Germinal center (tissue), 1 donor: ENCODE results near the gene SELENOV.
"Not testable (repeated sequence)": the region's sequence is repeated elsewhere in the genome, so short reads cannot be mapped to it uniquely, and the experiment has no call there.

Experiments
- DNase-seq: peaks from one replicate; pipeline ENCODE4 v3.0.0; 2012; ENCODE audit warnings: mixed read lengths, low spot score

SELENOV gene, protein sequence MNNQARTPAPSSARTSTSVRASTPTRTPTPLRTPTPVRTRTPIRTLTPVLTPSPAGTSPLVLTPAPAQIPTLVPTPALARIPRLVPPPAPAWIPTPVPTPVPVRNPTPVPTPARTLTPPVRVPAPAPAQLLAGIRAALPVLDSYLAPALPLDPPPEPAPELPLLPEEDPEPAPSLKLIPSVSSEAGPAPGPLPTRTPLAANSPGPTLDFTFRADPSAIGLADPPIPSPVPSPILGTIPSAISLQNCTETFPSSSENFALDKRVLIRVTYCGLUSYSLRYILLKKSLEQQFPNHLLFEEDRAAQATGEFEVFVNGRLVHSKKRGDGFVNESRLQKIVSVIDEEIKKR

GRCh38 chr19:39514840-39515550, at the start of gene SELENOV:
SELENOV (plus strand) TSS chr19:39515139; CDS start chr19:39515213, 74 bp downstream.
- no peak for DNase-seq

DNA sequence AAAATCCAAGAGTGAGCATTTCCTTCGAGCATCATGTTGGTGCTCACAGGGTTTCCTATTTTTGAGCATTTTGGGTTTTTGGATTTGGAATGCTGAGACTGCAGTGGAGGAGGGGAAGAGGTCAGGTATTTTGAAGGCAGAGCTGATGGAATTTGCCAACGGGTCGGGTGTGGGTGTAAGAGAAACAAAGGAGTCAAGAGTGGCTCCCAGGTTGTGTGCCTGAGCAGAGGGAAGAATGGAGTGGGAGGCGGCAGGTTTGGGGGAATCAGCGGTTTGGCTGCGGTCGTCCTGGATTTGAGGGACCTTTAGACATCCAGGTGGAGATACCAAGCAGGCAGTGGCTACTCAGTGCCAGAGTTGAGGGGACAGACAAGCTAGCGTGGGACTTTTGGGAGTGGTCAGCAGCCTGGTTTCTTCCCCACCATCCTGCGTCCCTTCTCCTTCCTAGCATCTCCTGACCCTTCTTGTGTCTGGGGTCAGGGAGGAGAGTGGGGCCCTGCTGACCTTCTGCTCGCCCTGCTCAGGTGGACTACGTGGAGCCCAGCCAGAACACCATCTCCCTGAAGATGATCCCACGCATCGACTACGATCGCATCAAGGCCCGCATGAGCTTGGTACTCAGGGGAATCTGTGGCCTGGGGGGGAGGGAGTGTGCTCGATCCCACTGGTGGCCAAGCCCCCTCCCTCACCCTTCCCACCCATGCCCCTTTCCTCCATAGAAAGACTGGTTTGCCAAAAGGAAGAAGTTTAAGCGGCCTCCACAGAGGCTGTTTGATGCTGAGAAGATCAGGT, 48.8 kb upstream of the SELENOV start:
- no peak for DNase-seq

- no peak for DNase-seq
These were observed 47.0 kb upstream of the SELENOV start for GRCh38 chr19:39467941-39468340.

DNA sequence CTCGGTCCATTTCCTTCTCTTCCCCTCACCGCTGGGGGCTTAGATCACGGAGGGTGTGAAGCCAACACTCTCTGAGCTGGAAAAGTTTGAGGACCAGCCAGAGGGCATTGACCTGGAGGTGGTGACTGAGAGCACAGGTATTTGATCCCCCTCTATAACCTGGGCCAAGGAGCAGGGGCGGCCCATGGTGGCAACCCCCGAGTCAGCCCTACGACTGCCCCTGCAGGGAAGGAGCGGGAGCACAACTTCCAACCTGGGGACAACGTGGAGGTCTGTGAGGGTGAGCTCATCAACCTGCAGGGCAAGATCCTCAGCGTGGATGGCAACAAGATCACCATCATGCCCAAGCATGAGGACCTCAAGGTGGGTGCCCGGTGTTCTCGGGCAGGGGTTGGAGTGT, 45.9 kb upstream of the SELENOV start:
- DNase-seq = no peak

DNA sequence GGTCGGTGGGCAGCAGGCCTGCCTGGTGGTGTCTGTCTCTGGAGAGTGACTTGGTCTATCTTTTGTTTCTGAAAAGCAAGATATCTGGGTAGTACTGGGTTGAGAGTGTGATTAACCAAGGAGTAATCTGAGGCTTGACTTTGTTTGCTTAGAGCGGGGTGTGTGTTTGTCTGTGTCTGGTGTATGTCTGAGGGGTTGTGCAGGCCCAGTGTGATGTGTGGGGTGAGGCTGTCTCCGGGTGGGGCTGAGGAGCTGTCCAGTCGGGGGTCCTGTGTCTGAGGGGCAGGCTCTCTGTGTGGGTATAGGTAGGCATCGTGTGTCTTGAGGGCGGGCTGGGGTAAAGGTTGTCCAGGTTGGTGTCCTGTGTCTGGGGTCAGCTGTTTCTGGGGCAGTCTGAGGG, 45.4 kb upstream of the SELENOV start:
- no peak for DNase-seq

GRCh38 chr19:39470724-39471339, 44.1 kb upstream of the SELENOV start:
- DNase-seq = no peak

GRCh38 chr19:39471756-39472536, 43.0 kb upstream of the SELENOV start:
- DNase-seq = no peak

GRCh38 chr19:39472746-39473442, 42.0 kb upstream of the SELENOV start:
- no peak for DNase-seq

GRCh38 chr19:39473443-39473960, 41.4 kb upstream of the SELENOV start:
- no peak for DNase-seq

GRCh38 chr19:39474139-39474620, 40.8 kb upstream of the SELENOV start:
- peak; percentile 64 for DNase-seq

DNA sequence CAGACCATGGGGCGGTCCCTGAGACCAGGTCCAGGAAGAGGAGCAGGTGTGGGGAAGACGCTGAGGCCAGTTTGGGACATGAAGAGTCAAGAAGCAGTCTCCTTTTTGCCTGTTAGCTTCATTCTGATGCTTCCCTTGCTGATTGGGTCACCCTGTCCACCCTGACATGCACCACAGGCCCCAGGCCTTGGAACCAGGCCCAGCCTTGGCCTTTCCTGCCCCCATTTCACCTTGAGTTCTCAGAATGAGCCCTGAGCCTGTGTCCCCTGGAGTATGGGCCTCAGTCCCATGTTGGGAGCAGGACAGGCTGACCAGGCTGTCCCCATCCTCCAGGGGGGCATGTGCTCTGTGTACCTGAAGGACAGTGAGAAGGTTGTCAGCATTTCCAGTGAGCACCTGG, 39.2 kb upstream of the SELENOV start:
- no peak for DNase-seq

- DNase-seq = not testable (repeated sequence)
These were observed 35.6 kb upstream of the SELENOV start for GRCh38 chr19:39479319-39479801.

GRCh38 chr19:39479916-39480315, 35.0 kb upstream of the SELENOV start:
- DNase-seq = no peak

- DNase-seq = peak; percentile 91
These were observed 34.4 kb upstream of the SELENOV start, which contains the start of gene TIMM50 for GRCh38 chr19:39480337-39481228. TIMM50 (plus strand) TSS chr19:39480838; CDS start chr19:39480854, 16 bp downstream.

DNA sequence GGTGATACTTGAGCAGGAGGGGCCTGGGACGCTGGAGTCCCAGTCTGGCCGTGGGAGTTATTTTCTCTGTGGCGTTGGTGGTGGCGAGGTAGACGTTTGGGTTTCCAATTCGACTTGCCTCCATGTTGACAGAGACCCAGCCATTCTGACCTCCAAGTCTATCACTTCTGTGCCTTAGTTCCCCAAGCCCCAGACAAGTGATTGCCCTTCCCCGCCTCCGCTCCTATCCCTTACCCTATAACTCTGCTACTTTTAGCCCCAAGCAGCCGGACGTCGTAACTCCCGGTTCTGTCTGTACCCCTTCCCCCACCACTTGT, 33.8 kb upstream of the SELENOV start:
- no peak for DNase-seq

- no peak for DNase-seq
These were observed 33.3 kb upstream of the SELENOV start for GRCh38 chr19:39481676-39482075.

DNA sequence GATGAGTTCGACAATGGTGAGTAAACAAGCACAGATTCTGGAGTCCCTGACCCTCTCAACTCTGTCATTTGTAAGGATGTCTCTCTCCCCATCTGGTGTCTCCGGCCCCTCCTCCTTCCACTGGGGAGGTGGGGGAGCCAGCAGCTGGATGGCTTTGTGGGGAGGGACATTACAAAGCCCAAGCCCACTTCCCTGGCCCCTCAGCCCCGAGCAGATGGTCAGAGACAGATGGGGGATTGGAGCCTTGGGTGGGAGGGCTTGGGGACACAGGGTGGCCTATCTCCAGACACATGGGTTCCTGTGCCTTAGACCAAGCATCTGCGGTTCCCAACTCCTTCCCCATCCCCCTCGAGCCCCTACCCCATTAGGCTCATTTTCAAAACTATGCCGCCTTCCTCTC, 31.8 kb upstream of the SELENOV start:
- no peak for DNase-seq

- no peak for DNase-seq
These were observed 25.2 kb upstream of the SELENOV start for GRCh38 chr19:39489756-39490155.

GRCh38 chr19:39492225-39492624, 22.7 kb upstream of the SELENOV start:
- DNase-seq = no peak
